KMS-11 (cell line): ENCODE results near the gene KIF25.

Experiments
- H2AFZ ChIP-seq: fragments of 200-600 bp; sonication (generic); 2 replicates; pipeline ENCODE4 v1.6.1; 2016; ENCODE audit warnings: antibody characterized with exemption, mixed run types, low read depth
- H3K27ac ChIP-seq: fragments of 200-600 bp; sonication (generic); 2 replicates; pipeline ENCODE4 v1.6.1; 2016; ENCODE audit warnings: mild to moderate bottlenecking, mixed run types
- H3K27me3 ChIP-seq: fragments of 200-600 bp; sonication (generic); 2 replicates; pipeline ENCODE4 v1.6.1; 2017; ENCODE audit warnings: mild to moderate bottlenecking, low read depth, mixed run types, moderate library complexity; ENCODE audit not compliant: insufficient read depth
- H3K36me3 ChIP-seq: fragments of 200-600 bp; sonication (generic); 2 replicates; pipeline ENCODE4 v1.6.1; 2017; ENCODE audit warnings: mild to moderate bottlenecking, mixed run types; ENCODE audit not compliant: insufficient read depth
- H3K4me1 ChIP-seq: fragments of 200-600 bp; sonication (generic); 2 replicates; pipeline ENCODE4 v1.6.1; 2016; ENCODE audit warnings: mild to moderate bottlenecking, low read depth, mixed run types; ENCODE audit not compliant: poor library complexity, severe bottlenecking
- H3K4me2 ChIP-seq: fragments of 200-600 bp; sonication (generic); 2 replicates; pipeline ENCODE4 v1.7.0; 2016; ENCODE audit warnings: mild to moderate bottlenecking, mixed run types
- H3K4me3 ChIP-seq: fragments of 200-600 bp; sonication (generic); IDR thresholded peaks from 2 replicates; pipeline ENCODE4 v1.6.1; 2017; ENCODE audit warnings: low read depth, low read length, mixed read lengths; ENCODE audit not compliant: insufficient read depth
- H3K79me2 ChIP-seq: fragments of 200-600 bp; sonication (generic); 2 replicates; pipeline ENCODE4 v1.6.1; 2016; ENCODE audit warnings: low read depth, mixed run types; ENCODE audit not compliant: insufficient read depth
- H3K9ac ChIP-seq: fragments of 200-600 bp; sonication (generic); 2 replicates; pipeline ENCODE4 v1.6.1; 2016; ENCODE audit warnings: mild to moderate bottlenecking, mixed run types
- H4K20me1 ChIP-seq: fragments of 200-600 bp; sonication (generic); 2 replicates; pipeline ENCODE4 v1.6.1; 2016; ENCODE audit warnings: mild to moderate bottlenecking, mixed run types; ENCODE audit not compliant: insufficient read depth
- CTCF ChIP-seq: fragments of 200-600 bp; sonication (generic); conservative IDR thresholded peaks from 2 replicates; pipeline ENCODE4 v1.6.1; 2017; ENCODE audit warnings: low read depth, mild to moderate bottlenecking, antibody characterized with exemption, low read length, moderate library complexity, mixed read lengths

The KIF25 gene

GRCh38 chr6:167968091-167968490 lies 29.4 kb upstream of the KIF25 start:
- Histone ChIP-seq H3K27me3 (no peaks in the 10 kb centered on the region), H3K27ac (no peak overlapping the region), H3K4me1 (no peaks in the 10 kb centered on the region), H4K20me1 (no peaks in the 10 kb centered on the region), H3K36me3 (no peaks in the 10 kb centered on the region), H3K4me2 (no peak overlapping the region), H3K9ac (no peak overlapping the region), H3K4me3 (no peak overlapping the region), H2AFZ (no peak overlapping the region), H3K79me2 (no peaks in the 10 kb centered on the region)
- peak; percentile 60 for TF ChIP-seq CTCF

GRCh38 chr6:167970230-167970629 lies 27.2 kb upstream of the KIF25 start:
- Histone ChIP-seq H3K4me1 (no peaks in the 10 kb centered on the region), H3K27ac (no peak overlapping the region), H3K4me2 (no peak overlapping the region), H3K27me3 (no peaks in the 10 kb centered on the region), H3K36me3 (no peaks in the 10 kb centered on the region), H2AFZ (no peak overlapping the region), H3K4me3 (no peak overlapping the region), H4K20me1 (no peaks in the 10 kb centered on the region), H3K9ac (no peak overlapping the region), H3K79me2 (no peaks in the 10 kb centered on the region)
- TF ChIP-seq CTCF = no peak

- no peak for TF ChIP-seq CTCF
- no peaks in the 10 kb centered on the region for H3K27me3 ChIP-seq
- H3K4me2 ChIP-seq = no peak overlapping the region
- H3K4me3 ChIP-seq = no peak overlapping the region
- H3K79me2 ChIP-seq = no peaks in the 10 kb centered on the region
- H4K20me1 ChIP-seq = no peaks in the 10 kb centered on the region
- no peak overlapping the region for H3K27ac ChIP-seq
- H2AFZ ChIP-seq = no peak overlapping the region
- H3K4me1 ChIP-seq = no peaks in the 10 kb centered on the region
- no peaks in the 10 kb centered on the region for H3K36me3 ChIP-seq
- no peak overlapping the region for H3K9ac ChIP-seq
Measured at GRCh38 chr6:167972193-167972592, 25.3 kb upstream of the KIF25 start.

- no peaks in the 10 kb centered on the region for H3K4me1 ChIP-seq
- H3K79me2 ChIP-seq = no peaks in the 10 kb centered on the region
- no peaks in the 10 kb centered on the region for H4K20me1 ChIP-seq
- no peaks in the 10 kb centered on the region for H3K27me3 ChIP-seq
- TF ChIP-seq CTCF = no peak
- no peak overlapping the region for H3K9ac ChIP-seq
- no peak overlapping the region for H3K4me3 ChIP-seq
- H3K27ac ChIP-seq = no peak overlapping the region
- H2AFZ ChIP-seq = no peak overlapping the region
- H3K36me3 ChIP-seq = no peaks in the 10 kb centered on the region
- no peak overlapping the region for H3K4me2 ChIP-seq
Measured at GRCh38 chr6:167973148-167973885, 24.2 kb upstream of the KIF25 start.
